GM23338 (cell line): ENCODE measurements around the gene BMP8A. TPM values are rescaled to one million over a fixed set of nuclear protein-coding genes. Genes with fewer than 3 reads are reported as not detected.

Experiments used
- ATAC-seq: fragments of 200-7000 bp; cut with Tn5 transposase; 3 replicates; pipeline ENCODE4 v1.9.1; 2020
- DNase-seq: peaks from one replicate; pipeline ENCODE4 v3.0.0-alpha.2; 2015; ENCODE audit warnings: low spot score
- H2AFZ ChIP-seq: fragments of 200-600 bp; sonication (generic); 2 replicates; pipeline ENCODE4 v1.8.0; 2016; ENCODE audit warnings: antibody characterized with exemption, mild to moderate bottlenecking, moderate library complexity
- H3F3A ChIP-seq: fragments of 200-600 bp; sonication (generic); replicated peaks from 2 replicates; pipeline ENCODE4 v1.8.0; 2017; ENCODE audit warnings: antibody characterized with exemption, mixed run types, low read depth
- H3K27ac ChIP-seq: fragments of 200-600 bp; sonication (generic); 2 replicates; pipeline ENCODE4 v1.6.1; 2016; ENCODE audit warnings: low read depth
- H3K27me3 ChIP-seq: fragments of 200-600 bp; sonication (generic); 2 replicates; pipeline ENCODE4 v1.8.0; 2016; ENCODE audit warnings: mild to moderate bottlenecking, mixed run types, moderate library complexity; ENCODE audit not compliant: insufficient read depth
- H3K36me3 ChIP-seq: fragments of 200-600 bp; sonication (generic); 2 replicates; pipeline ENCODE4 v1.8.0; 2016; ENCODE audit warnings: mild to moderate bottlenecking; ENCODE audit not compliant: insufficient read depth
- H3K4me1 ChIP-seq: fragments of 200-600 bp; sonication (generic); 2 replicates; pipeline ENCODE4 v1.8.0; 2016; ENCODE audit warnings: mild to moderate bottlenecking, moderate library complexity; ENCODE audit not compliant: insufficient read depth
- H3K4me2 ChIP-seq: fragments of 200-600 bp; sonication (generic); 2 replicates; pipeline ENCODE4 v1.7.1; 2017; ENCODE audit warnings: mixed run types
- H3K4me3 ChIP-seq: fragments of 200-600 bp; sonication (generic); 2 replicates; pipeline ENCODE4 v1.6.1; 2016; ENCODE audit warnings: mixed run types
- H3K79me2 ChIP-seq: fragments of 200-600 bp; sonication (generic); replicated peaks from 2 replicates; pipeline ENCODE4 v1.8.0; 2017; ENCODE audit warnings: mild to moderate bottlenecking; ENCODE audit not compliant: insufficient read depth
- H3K9me2 ChIP-seq: fragments of 200-600 bp; sonication (generic); 2 replicates; pipeline ENCODE4 v1.8.0; 2017; ENCODE audit not compliant: insufficient read depth
- H4K20me1 ChIP-seq: fragments of 200-600 bp; sonication (generic); replicated peaks from 2 replicates; pipeline ENCODE4 v1.8.0; 2017; ENCODE audit warnings: mild to moderate bottlenecking; ENCODE audit not compliant: insufficient read depth
- H3K27ac Mint-ChIP-seq: 2 replicates; pipeline ENCODE4 v1.8.0; 2020; ENCODE audit warnings: inconsistent platforms, mild to moderate bottlenecking, moderate library complexity, mixed read lengths
- H3K27me3 Mint-ChIP-seq: 3 replicates; pipeline ENCODE4 v1.8.0; 2022; ENCODE audit warnings: low read depth, mild to moderate bottlenecking, moderate library complexity, mixed read lengths, inconsistent platforms; ENCODE audit not compliant: insufficient read depth, poor library complexity
- H3K36me3 Mint-ChIP-seq: 3 replicates; pipeline ENCODE4 v1.8.0; 2021; ENCODE audit warnings: low read depth, mild to moderate bottlenecking, inconsistent platforms, moderate library complexity, mixed read lengths
- H3K4me1 Mint-ChIP-seq: 3 replicates; pipeline ENCODE4 v1.8.0; 2020; ENCODE audit warnings: mild to moderate bottlenecking, inconsistent platforms, mixed read lengths
- H3K4me3 Mint-ChIP-seq: 3 replicates; pipeline ENCODE4 v1.8.0; 2021; ENCODE audit warnings: moderate library complexity, mild to moderate bottlenecking, inconsistent platforms, mixed read lengths
- H3K9me3 Mint-ChIP-seq: 3 replicates; pipeline ENCODE4 v1.8.0; 2020; ENCODE audit warnings: moderate library complexity, mild to moderate bottlenecking, inconsistent platforms, mixed read lengths
- CREB1 ChIP-seq: fragments of 250-450 bp; sonication (Bioruptor Pico); IDR thresholded peaks from 2 replicates; pipeline ENCODE4 v1.5.0; 2020; ENCODE audit warnings: low read depth, mild to moderate bottlenecking, moderate library complexity
- ETS1 ChIP-seq: IDR thresholded peaks from 2 replicates; pipeline ENCODE4 v1.6.1; 2016; ENCODE audit warnings: antibody characterized with exemption
- EZH2 ChIP-seq: fragments of 200-600 bp; sonication (generic); IDR thresholded peaks from one replicate; pipeline ENCODE4 v1.8.0; 2017; ENCODE audit warnings: antibody characterized with exemption, mild to moderate bottlenecking, low read depth; ENCODE audit not compliant: unreplicated experiment
- EZH2phosphoT487 ChIP-seq: fragments of 200-600 bp; sonication (generic); IDR thresholded peaks from one replicate; pipeline ENCODE4 v1.8.1; 2018; ENCODE audit warnings: antibody characterized with exemption; ENCODE audit not compliant: unreplicated experiment
- JUNB ChIP-seq: IDR thresholded peaks from one replicate; pipeline ENCODE4 v1.6.1; 2016; ENCODE audit warnings: antibody characterized with exemption; ENCODE audit not compliant: unreplicated experiment
- NANOG ChIP-seq: IDR thresholded peaks from 2 replicates; pipeline ENCODE4 v1.6.1; 2016; ENCODE audit warnings: antibody characterized with exemption, borderline replicate concordance
- POLR2AphosphoS5 ChIP-seq: IDR thresholded peaks from 2 replicates; pipeline ENCODE4 v1.6.1; 2016; ENCODE audit warnings: antibody characterized with exemption, low read depth
- STAT1 ChIP-seq: IDR thresholded peaks from one replicate; pipeline ENCODE4 v1.6.1; 2016; ENCODE audit warnings: antibody characterized with exemption; ENCODE audit not compliant: unreplicated experiment
- ZNF114 ChIP-seq: fragments of 250-450 bp; sonication (Bioruptor Pico); IDR thresholded peaks from 2 replicates; pipeline ENCODE4 v1.5.0; 2020; ENCODE audit warnings: mild to moderate bottlenecking, moderate library complexity
- ZNF331 ChIP-seq: fragments of 250-450 bp; sonication (Bioruptor Pico); IDR thresholded peaks from 2 replicates; pipeline ENCODE4 v1.5.0; 2020; ENCODE audit warnings: low read depth, mild to moderate bottlenecking, moderate library complexity
- polyA plus RNA-seq: library from polyadenylated mRNA; unstranded; fragments of >200 nt; fragmentation: Nextera tagmentation; extraction: Ambion mirVana; gene quantifications from 2 replicates; pipeline ENCODE4 v1.2.1, GENCODE V29; 2016
- total RNA-seq: library from RNA; depleted of rRNA; stranded (reverse); fragments of >200 nt; shearing (Covaris generic); gene quantifications from 2 replicates; pipeline ENCODE4 v1.2.3, GENCODE V29; 2014
- TF ChIP-seq, protein P1 (sequence below): IDR thresholded peaks from one replicate; pipeline ENCODE4 v1.6.1; 2018; ENCODE audit warnings: antibody characterized with exemption; ENCODE audit not compliant: unreplicated experiment
- TF ChIP-seq, protein P2 (sequence below), 2 experiments: fragments of 200-600 bp in 1 of 2; sonication (generic) in 1 of 2; conservative IDR thresholded peaks; 2 replicates each; pipeline versions ENCODE4 v1.5.1 to v1.6.1; 2016 to 2017; ENCODE audit warnings: antibody characterized with exemption in 2 of 2, low read depth in 2 of 2, mild to moderate bottlenecking in 2 of 2, moderate library complexity in 1 of 2
- TF ChIP-seq, protein P3 (sequence below): fragments of 250-450 bp; sonication (Bioruptor Pico); IDR thresholded peaks from 2 replicates; pipeline ENCODE4 v1.5.0; 2020; ENCODE audit warnings: mild to moderate bottlenecking, moderate library complexity

Gene BMP8A
- total and polyA plus RNA-seq, 2 experiments from 2014 or later = 0.34 to 0.63 TPM

DNA sequence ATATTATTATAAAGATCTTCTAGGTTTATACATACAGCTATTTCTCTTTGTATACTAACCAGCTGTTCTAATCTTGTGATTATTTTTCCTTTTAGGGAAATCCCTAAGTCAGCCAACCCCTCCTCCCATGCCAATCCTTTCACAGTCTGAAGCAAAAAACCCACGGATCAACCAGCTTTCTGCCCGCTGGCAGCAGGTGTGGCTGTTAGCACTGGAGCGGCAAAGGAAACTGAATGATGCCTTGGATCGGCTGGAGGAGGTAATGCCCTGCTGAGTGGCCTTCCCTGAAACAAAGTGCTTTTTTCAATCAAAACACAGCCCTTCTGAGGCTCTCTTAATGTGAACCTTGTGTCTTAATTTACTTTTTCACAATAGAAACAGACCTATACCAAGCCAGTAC, 32.4 kb upstream of the BMP8A start:
- no peaks in the 10 kb centered on the region for H3K27me3 ChIP-seq
- no peak overlapping the region for H3K27ac ChIP-seq
- DNase-seq (no peak), ATAC-seq (no peak)
- no peak for TF ChIP-seq STAT1
- TF ChIP-seq, protein P1, sequence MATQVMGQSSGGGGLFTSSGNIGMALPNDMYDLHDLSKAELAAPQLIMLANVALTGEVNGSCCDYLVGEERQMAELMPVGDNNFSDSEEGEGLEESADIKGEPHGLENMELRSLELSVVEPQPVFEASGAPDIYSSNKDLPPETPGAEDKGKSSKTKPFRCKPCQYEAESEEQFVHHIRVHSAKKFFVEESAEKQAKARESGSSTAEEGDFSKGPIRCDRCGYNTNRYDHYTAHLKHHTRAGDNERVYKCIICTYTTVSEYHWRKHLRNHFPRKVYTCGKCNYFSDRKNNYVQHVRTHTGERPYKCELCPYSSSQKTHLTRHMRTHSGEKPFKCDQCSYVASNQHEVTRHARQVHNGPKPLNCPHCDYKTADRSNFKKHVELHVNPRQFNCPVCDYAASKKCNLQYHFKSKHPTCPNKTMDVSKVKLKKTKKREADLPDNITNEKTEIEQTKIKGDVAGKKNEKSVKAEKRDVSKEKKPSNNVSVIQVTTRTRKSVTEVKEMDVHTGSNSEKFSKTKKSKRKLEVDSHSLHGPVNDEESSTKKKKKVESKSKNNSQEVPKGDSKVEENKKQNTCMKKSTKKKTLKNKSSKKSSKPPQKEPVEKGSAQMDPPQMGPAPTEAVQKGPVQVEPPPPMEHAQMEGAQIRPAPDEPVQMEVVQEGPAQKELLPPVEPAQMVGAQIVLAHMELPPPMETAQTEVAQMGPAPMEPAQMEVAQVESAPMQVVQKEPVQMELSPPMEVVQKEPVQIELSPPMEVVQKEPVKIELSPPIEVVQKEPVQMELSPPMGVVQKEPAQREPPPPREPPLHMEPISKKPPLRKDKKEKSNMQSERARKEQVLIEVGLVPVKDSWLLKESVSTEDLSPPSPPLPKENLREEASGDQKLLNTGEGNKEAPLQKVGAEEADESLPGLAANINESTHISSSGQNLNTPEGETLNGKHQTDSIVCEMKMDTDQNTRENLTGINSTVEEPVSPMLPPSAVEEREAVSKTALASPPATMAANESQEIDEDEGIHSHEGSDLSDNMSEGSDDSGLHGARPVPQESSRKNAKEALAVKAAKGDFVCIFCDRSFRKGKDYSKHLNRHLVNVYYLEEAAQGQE = no peak
- no peak for TF ChIP-seq POLR2AphosphoS5
- TF ChIP-seq, protein P2, sequence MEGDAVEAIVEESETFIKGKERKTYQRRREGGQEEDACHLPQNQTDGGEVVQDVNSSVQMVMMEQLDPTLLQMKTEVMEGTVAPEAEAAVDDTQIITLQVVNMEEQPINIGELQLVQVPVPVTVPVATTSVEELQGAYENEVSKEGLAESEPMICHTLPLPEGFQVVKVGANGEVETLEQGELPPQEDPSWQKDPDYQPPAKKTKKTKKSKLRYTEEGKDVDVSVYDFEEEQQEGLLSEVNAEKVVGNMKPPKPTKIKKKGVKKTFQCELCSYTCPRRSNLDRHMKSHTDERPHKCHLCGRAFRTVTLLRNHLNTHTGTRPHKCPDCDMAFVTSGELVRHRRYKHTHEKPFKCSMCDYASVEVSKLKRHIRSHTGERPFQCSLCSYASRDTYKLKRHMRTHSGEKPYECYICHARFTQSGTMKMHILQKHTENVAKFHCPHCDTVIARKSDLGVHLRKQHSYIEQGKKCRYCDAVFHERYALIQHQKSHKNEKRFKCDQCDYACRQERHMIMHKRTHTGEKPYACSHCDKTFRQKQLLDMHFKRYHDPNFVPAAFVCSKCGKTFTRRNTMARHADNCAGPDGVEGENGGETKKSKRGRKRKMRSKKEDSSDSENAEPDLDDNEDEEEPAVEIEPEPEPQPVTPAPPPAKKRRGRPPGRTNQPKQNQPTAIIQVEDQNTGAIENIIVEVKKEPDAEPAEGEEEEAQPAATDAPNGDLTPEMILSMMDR (conservative IDR thresholded peaks at IDR 0.05; ENCODE audit: low read depth in 2 of 2) = no peak
- no peak for TF ChIP-seq EZH2
- TF ChIP-seq ZNF114 (CRISPR knock-in tag) = no peak
- TF ChIP-seq EZH2phosphoT487 = no peak
- TF ChIP-seq CREB1 = no peak
- TF ChIP-seq NANOG = no peak
- TF ChIP-seq JUNB = no peak
- TF ChIP-seq ZNF331 (CRISPR knock-in tag) = no peak
- no peak for TF ChIP-seq ETS1
- TF ChIP-seq, protein P3, sequence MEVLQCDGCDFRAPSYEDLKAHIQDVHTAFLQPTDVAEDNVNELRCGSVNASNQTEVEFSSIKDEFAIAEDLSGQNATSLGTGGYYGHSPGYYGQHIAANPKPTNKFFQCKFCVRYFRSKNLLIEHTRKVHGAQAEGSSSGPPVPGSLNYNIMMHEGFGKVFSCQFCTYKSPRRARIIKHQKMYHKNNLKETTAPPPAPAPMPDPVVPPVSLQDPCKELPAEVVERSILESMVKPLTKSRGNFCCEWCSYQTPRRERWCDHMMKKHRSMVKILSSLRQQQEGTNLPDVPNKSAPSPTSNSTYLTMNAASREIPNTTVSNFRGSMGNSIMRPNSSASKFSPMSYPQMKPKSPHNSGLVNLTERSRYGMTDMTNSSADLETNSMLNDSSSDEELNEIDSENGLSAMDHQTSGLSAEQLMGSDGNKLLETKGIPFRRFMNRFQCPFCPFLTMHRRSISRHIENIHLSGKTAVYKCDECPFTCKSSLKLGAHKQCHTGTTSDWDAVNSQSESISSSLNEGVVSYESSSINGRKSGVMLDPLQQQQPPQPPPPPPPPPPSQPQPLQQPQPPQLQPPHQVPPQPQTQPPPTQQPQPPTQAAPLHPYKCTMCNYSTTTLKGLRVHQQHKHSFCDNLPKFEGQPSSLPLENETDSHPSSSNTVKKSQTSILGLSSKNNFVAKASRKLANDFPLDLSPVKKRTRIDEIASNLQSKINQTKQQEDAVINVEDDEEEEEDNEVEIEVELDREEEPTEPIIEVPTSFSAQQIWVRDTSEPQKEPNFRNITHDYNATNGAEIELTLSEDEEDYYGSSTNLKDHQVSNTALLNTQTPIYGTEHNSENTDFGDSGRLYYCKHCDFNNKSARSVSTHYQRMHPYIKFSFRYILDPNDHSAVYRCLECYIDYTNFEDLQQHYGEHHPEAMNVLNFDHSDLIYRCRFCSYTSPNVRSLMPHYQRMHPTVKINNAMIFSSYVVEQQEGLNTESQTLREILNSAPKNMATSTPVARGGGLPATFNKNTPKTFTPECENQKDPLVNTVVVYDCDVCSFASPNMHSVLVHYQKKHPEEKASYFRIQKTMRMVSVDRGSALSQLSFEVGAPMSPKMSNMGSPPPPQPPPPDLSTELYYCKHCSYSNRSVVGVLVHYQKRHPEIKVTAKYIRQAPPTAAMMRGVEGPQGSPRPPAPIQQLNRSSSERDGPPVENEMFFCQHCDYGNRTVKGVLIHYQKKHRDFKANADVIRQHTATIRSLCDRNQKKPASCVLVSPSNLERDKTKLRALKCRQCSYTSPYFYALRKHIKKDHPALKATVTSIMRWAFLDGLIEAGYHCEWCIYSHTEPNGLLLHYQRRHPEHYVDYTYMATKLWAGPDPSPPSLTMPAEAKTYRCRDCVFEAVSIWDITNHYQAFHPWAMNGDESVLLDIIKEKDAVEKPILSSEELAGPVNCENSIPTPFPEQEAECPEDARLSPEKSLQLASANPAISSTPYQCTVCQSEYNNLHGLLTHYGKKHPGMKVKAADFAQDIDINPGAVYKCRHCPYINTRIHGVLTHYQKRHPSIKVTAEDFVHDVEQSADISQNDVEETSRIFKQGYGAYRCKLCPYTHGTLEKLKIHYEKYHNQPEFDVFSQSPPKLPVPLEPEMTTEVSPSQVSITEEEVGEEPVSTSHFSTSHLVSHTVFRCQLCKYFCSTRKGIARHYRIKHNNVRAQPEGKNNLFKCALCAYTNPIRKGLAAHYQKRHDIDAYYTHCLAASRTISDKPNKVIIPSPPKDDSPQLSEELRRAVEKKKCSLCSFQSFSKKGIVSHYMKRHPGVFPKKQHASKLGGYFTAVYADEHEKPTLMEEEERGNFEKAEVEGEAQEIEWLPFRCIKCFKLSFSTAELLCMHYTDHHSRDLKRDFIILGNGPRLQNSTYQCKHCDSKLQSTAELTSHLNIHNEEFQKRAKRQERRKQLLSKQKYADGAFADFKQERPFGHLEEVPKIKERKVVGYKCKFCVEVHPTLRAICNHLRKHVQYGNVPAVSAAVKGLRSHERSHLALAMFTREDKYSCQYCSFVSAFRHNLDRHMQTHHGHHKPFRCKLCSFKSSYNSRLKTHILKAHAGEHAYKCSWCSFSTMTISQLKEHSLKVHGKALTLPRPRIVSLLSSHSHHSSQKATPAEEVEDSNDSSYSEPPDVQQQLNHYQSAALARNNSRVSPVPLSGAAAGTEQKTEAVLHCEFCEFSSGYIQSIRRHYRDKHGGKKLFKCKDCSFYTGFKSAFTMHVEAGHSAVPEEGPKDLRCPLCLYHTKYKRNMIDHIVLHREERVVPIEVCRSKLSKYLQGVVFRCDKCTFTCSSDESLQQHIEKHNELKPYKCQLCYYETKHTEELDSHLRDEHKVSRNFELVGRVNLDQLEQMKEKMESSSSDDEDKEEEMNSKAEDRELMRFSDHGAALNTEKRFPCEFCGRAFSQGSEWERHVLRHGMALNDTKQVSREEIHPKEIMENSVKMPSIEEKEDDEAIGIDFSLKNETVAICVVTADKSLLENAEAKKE (CRISPR knock-in tag) = no peak
- Mint-ChIP-seq H3K4me1 (no peaks in the 10 kb centered on the region), H3K27ac (no peak overlapping the region), H3K36me3 (peaks cover 100% of the 10 kb centered on the region), H3K27me3 (peaks cover 6% of the 10 kb centered on the region), H3K9me3 (no peaks in the 10 kb centered on the region), H3K4me3 (no peak overlapping the region)
- H2AFZ ChIP-seq = no peak overlapping the region
- peaks cover 22% of the 10 kb centered on the region; the same call in 1 of the 2 replicates for H3F3A ChIP-seq
- H3K9me2 ChIP-seq = no peaks in the 10 kb centered on the region
- no peak overlapping the region for H3K4me2 ChIP-seq
- H3K4me3 ChIP-seq = no peak overlapping the region
- no peaks in the 10 kb centered on the region for H3K79me2 ChIP-seq
- peaks cover 40% of the 10 kb centered on the region for H4K20me1 ChIP-seq
- H3K4me1 ChIP-seq = no peaks in the 10 kb centered on the region
- H3K36me3 ChIP-seq = peaks cover 93% of the 10 kb centered on the region
